IPS-15b (cell line): ENCODE results near the gene OTX2.
A peak's percentile ranks its signal among the peaks of the same experiment; 100 is the strongest.

ENCODE experiments used
- H3K27me3 ChIP-seq: one replicate; pipeline ENCODE4 v1.6.1; 2013; ENCODE audit warnings: low read length; ENCODE audit not compliant: control insufficient read depth, insufficient read depth
- H3K36me3 ChIP-seq: one replicate; pipeline ENCODE4 v1.6.1; 2013; ENCODE audit warnings: low read length; ENCODE audit not compliant: control insufficient read depth, insufficient read depth
- H3K4me1 ChIP-seq: one replicate; pipeline ENCODE4 v1.6.1; 2013; ENCODE audit warnings: mild to moderate bottlenecking, low read length; ENCODE audit not compliant: control insufficient read depth, insufficient read depth
- H3K4me3 ChIP-seq: one replicate; pipeline ENCODE4 v1.5.1; 2013; ENCODE audit warnings: low read depth, low read length
- H3K9ac ChIP-seq: one replicate; pipeline ENCODE4 v1.6.1; 2013; ENCODE audit warnings: low read depth, mild to moderate bottlenecking, low read length
- H3K9me3 ChIP-seq: one replicate; pipeline ENCODE4 v1.6.1; 2013; ENCODE audit warnings: mild to moderate bottlenecking, low read length; ENCODE audit not compliant: control insufficient read depth, insufficient read depth

OTX2 gene

GRCh38 chr14:56810147-56810719 is at the start of gene OTX2:
OTX2 (minus strand) TSS chr14:56810479; CDS start chr14:56805456, 5,023 bp downstream.
- peaks cover 72% of the 10 kb centered on the region for H3K27me3 ChIP-seq
- peak within 1 kb of the TSS; percentile 57 for H3K4me3 ChIP-seq
- peaks cover 32% of the 10 kb centered on the region for H3K4me1 ChIP-seq
- no peaks in the 10 kb centered on the region for H3K36me3 ChIP-seq
- H3K9ac ChIP-seq: no peak within 1 kb of the TSS
- no peaks in the 10 kb centered on the region for H3K9me3 ChIP-seq

- no peak overlapping the region for H3K9ac ChIP-seq
- H3K27me3 ChIP-seq: peaks cover 20% of the 10 kb centered on the region
- peaks cover 31% of the 10 kb centered on the region for H3K4me1 ChIP-seq
- H3K36me3 ChIP-seq: no peaks in the 10 kb centered on the region
- no peak overlapping the region for H3K4me3 ChIP-seq
- no peaks in the 10 kb centered on the region for H3K9me3 ChIP-seq
These were observed 48.1 kb upstream of the OTX2 start for GRCh38 chr14:56858422-56858821.

GRCh38 chr14:56857216-56857615 is 46.9 kb upstream of the OTX2 start:
- H3K4me1 ChIP-seq: peaks cover 27% of the 10 kb centered on the region
- H3K27me3 ChIP-seq: peaks cover 29% of the 10 kb centered on the region
- no peak overlapping the region for H3K4me3 ChIP-seq
- H3K36me3 ChIP-seq: no peaks in the 10 kb centered on the region
- H3K9me3 ChIP-seq: no peaks in the 10 kb centered on the region
- no peak overlapping the region for H3K9ac ChIP-seq

DNA sequence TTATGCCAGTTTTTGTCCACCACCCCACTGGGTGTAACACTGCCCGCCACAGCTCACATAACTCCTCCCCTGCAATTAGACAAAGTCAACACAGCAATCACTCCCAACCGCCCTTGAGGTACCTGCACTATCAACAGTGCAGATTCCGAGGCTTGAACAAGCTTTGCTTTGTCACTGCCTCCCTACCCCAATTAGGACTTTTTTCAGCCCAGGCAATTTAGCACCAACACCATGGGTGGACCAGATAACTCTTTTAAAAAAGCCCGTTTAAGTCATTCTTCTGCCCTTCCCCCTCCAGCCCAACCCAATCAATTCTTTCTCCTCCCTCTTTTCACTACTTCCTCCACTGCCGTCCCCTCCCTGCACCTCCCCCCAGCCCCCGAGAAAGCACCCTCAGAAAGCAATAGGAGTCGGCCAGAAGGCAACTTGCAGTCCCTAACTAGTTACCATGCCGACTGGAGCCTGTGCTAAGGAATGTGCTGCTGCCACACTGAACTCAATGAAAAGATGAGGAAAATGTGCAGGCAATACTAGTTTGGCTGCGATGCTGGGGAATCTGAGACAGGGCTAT is 45.7 kb upstream of the OTX2 start:
- Histone ChIP-seq H3K4me3 (peak overlapping the region; percentile 49), H3K27me3 (peaks cover 38% of the 10 kb centered on the region)

GRCh38 chr14:56854325-56854724 is 44.0 kb upstream of the OTX2 start:
- Histone ChIP-seq H3K36me3 (no peaks in the 10 kb centered on the region), H3K9ac (no peak overlapping the region), H3K4me1 (peaks cover 27% of the 10 kb centered on the region), H3K4me3 (no peak overlapping the region), H3K9me3 (no peaks in the 10 kb centered on the region), H3K27me3 (peaks cover 54% of the 10 kb centered on the region)

More for the DNA sequence above, 45.7 kb upstream of the OTX2 start:
- H3K36me3 ChIP-seq: no peaks in the 10 kb centered on the region
- no peak overlapping the region for H3K9ac ChIP-seq
- peaks cover 27% of the 10 kb centered on the region for H3K4me1 ChIP-seq
- no peaks in the 10 kb centered on the region for H3K9me3 ChIP-seq

DNA sequence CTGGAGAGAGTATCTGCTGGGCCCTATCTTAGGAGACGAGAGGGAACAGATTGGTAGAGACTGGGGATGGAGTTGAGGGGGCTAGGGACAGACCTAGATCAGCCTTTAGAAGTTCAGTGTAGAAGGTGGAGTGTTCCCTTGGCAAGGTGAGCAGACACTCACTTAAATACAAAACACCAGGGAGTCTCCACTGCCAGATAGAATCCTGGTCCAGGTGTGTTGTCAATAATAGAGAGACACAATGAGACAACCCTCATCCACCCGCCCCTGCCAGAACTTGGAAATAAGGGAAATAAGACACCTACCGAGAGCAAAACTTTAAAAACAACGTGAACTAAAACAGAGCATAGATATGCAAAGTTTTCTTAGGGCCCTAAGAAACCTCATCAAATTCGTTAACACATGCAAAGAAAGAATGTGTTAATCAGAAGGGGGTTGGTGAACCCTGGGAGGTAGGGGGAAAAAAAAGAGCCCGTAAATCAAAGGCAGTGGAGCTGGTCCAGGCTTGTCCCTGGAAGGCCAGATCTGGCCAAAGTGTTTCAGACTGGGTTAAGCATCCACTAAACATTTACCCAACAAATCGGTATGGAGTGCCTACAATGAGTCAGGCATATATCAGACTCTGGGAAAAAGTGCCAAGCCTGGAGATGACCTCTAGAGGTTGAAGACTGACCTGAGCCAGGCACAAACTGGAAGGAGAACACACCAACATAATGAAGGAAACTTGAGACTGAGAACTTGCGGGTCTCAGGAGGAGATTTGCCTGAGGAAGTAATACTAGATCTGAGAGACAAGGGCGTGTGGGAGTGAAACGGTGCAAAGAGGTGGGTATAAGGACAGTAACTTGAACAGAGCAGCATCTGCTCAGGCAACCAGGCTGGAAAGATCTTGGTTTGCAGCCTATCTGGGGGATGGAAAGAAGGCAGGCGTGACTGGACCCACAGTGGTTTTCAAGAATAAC is 37.0 kb upstream of the OTX2 start:
- Histone ChIP-seq H3K4me1 (peaks cover 33% of the 10 kb centered on the region), H3K27me3 (peaks cover 76% of the 10 kb centered on the region), H3K36me3 (no peaks in the 10 kb centered on the region), H3K9me3 (no peaks in the 10 kb centered on the region), H3K4me3 (peak overlapping the region; percentile 28), H3K9ac (no peak overlapping the region)

- Histone ChIP-seq H3K9ac (no peak overlapping the region), H3K4me3 (peak overlapping the region; percentile 10), H3K27me3 (peaks cover 71% of the 10 kb centered on the region), H3K9me3 (no peaks in the 10 kb centered on the region), H3K36me3 (no peaks in the 10 kb centered on the region), H3K4me1 (peaks cover 33% of the 10 kb centered on the region)
These were observed 34.2 kb upstream of the OTX2 start for GRCh38 chr14:56844406-56845002.

- no peaks in the 10 kb centered on the region for H3K36me3 ChIP-seq
- H3K9me3 ChIP-seq: no peaks in the 10 kb centered on the region
- peaks cover 22% of the 10 kb centered on the region for H3K4me1 ChIP-seq
- no peak overlapping the region for H3K9ac ChIP-seq
- no peak overlapping the region for H3K4me3 ChIP-seq
- peaks cover 59% of the 10 kb centered on the region for H3K27me3 ChIP-seq
These were observed 31.3 kb upstream of the OTX2 start for GRCh38 chr14:56841611-56842010.

- Histone ChIP-seq H3K4me1 (peaks cover 9% of the 10 kb centered on the region), H3K27me3 (peaks cover 45% of the 10 kb centered on the region), H3K4me3 (no peak overlapping the region), H3K9me3 (no peaks in the 10 kb centered on the region), H3K36me3 (no peaks in the 10 kb centered on the region), H3K9ac (no peak overlapping the region)
These were observed 29.9 kb upstream of the OTX2 start for GRCh38 chr14:56840221-56840620.

DNA sequence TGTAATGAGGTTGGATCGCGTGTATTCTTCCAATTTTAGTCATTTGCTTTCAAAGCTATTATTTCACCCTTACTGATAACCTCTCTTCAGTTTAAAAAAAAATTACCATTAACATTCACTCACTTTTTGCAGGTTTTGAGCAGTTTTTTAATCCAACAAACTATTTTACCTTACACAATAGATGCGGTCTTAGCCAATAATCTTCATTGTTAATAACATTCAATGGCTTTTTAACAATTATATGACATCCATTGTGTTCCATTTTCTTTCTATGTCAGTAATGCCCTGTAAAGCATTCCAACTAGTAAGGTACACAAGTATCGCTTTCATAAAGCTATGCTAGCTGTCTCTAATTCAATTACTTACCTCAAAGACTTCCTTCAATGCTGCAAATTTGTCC is 18.9 kb upstream of the OTX2 start:
- no peak overlapping the region for H3K4me3 ChIP-seq
- peaks cover 5% of the 10 kb centered on the region for H3K27me3 ChIP-seq
- H3K4me1 ChIP-seq: no peaks in the 10 kb centered on the region
- H3K9me3 ChIP-seq: no peaks in the 10 kb centered on the region
- no peaks in the 10 kb centered on the region for H3K36me3 ChIP-seq
- H3K9ac ChIP-seq: no peak overlapping the region

- Histone ChIP-seq H3K9ac (no peak overlapping the region), H3K36me3 (no peaks in the 10 kb centered on the region), H3K4me3 (no peak overlapping the region), H3K4me1 (no peaks in the 10 kb centered on the region), H3K27me3 (peaks cover 16% of the 10 kb centered on the region), H3K9me3 (no peaks in the 10 kb centered on the region)
These were observed 15.9 kb upstream of the OTX2 start for GRCh38 chr14:56826214-56826613.
